Activated CD8-positive, alpha-beta memory T cell treated with anti-CD3 and anti-CD28 coated beads for 36 hours (primary cell): ENCODE data around the gene AFF3. TPM values are rescaled to one million over a fixed set of nuclear protein-coding genes. Genes with fewer than 3 reads are reported as not detected.

ENCODE experiments used
- CTCF ChIA-PET: fragments of 350-600 bp; sonication (Branson Sonifier 250); formaldehyde crosslinking; loops from one replicate; lab custom pipeline; 2021; ENCODE audit warnings: antibody characterized with exemption; lab: Charles Lee
- POLR2A ChIA-PET: fragments of 350-600 bp; sonication (Branson Sonifier 250); formaldehyde crosslinking; loops from one replicate; lab custom pipeline; 2021; ENCODE audit warnings: antibody characterized with exemption; lab: Charles Lee
- total RNA-seq, 2 experiments: library from RNA; stranded (reverse); gene quantifications; one replicate each; pipeline ENCODE4 v1.2.3, GENCODE V29; 2021

The AFF3 gene
- total RNA-seq, 2 experiments from 2014 or later = 0.71 to 1.1 TPM

DNA sequence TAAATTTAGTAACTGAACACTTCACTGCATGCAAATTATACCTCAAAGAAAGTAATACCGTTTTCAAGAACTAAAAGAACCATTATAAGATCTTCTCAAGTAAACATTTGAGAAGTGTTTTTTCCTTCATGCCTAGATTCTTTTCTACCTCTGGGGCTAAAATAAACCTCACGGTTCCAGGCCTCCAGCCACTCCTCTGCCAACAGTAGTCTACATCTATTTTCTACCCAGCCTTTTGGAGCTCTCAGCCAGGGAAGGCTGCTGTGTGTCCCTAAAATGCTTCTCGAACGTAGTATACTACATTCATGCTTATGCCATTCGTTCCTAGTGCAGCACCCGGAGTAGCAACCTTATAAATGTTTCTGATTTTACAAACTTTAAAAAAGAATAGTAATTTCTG, 219.7 kb downstream of the AFF3 start:
- POLR2A ChIA-PET = interaction anchor here (0.6 kb wide), 1 partner anchor 203 kb away, joined by 4 read pairs; no protein-coding TSS in a partner anchor
- CTCF ChIA-PET = no interaction called here

DNA sequence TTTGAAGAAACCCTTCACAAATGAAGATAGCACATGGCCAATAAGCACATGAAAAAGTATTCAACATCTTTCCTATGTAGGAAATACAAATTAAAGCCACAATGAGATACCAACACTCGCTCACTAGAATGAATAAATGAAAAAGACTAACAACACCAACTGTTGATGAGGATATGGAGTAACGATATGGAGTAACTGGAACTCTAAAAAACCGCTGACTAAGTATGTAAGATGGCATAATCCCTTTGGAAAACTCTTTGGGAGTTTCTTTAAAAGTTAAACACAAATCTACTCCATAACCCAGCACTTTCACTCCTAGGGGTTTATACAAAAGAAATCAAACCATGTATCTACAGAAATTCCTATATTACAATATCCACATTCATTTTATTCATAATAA, 220.5 kb downstream of the AFF3 start:
- POLR2A ChIA-PET = no interaction called here
- CTCF ChIA-PET = no interaction called here

DNA sequence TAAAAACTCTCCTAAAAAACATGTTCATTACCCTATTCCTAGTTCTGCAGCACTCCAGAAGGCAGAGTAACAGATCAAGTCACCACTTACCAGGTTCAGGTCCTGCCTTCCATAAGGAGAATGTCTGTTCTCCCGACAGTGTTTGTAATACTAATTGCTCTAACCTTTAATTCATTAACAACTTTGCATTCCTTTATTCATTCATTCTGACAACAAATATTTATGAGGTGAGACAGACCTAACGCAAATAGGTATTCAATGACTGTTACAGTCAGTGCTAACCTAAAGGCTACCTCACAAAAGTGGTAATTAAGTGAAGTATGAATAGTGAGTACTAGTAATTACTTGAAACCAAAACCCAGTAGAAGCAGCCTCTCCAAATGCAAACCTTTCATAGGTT, 224.0 kb downstream of the AFF3 start:
- ChIA-PET POLR2A (no interaction called here), CTCF (no interaction called here)

DNA sequence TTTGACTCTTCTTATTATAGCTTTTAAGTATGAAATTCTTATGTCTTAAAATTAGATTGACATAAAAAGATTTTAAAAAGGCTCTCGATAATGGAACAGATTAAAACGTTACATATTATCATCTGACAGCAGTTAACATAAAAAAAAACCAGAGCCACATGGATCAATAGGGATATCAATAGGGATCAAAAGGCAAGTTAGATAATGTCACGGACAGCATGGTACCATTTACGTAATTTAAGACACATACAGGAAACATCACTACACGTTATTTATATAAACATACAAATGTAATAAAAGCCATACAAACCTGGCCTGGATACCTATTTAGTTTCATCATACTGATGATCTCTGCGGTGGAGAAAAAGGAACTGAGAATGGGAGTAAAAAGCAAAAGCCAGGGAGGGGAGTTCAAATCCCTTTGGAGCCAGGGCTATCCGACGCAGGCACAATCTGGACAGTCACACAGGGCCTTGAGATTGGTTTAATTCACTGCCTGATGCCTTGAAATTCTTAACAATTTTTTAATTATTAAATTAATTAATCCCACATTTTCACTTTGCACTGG, 227.2 kb downstream of the AFF3 start:
- ChIA-PET CTCF (no interaction called here), POLR2A (no interaction called here)

DNA sequence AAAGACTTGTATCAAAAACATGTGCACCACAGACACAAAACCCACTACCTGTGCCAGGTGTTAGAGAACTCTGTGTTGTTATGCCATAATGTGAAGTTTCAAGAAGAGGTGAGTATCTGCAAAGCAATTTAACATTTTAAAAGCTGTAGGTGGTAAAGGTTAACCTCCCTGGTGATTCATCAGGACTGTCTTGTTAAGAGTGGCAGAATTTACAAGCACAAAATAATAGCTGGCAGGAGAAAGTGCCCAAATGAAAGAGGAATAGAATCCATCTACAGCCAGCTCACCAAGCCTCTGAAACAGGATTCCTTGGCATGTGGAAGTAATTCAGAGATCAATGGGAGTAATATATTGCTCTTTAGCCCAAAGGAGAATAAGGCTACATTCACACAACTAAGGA, 230.7 kb downstream of the AFF3 start:
- ChIA-PET CTCF (no interaction called here), POLR2A (no interaction called here)

DNA sequence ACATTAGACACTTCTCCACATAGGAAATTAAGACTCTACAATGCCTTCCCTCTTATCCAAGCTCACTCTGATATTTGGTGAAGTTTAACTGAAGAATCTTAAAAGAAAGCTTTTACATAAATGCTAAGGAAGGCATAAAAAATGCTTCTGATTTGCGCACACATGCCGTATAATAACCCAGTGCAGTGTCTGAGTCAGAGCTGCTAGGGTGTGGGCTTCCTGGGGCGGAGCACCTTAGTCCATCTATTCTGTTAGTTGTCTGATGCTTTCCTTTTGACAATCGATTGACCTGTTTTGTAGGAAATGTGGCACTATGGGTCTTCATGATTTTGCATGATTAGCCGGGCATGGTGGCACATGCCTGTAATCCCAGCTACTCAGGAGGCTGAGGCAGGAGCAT, 231.5 kb downstream of the AFF3 start:
- ChIA-PET CTCF (no interaction called here), POLR2A (no interaction called here)

DNA sequence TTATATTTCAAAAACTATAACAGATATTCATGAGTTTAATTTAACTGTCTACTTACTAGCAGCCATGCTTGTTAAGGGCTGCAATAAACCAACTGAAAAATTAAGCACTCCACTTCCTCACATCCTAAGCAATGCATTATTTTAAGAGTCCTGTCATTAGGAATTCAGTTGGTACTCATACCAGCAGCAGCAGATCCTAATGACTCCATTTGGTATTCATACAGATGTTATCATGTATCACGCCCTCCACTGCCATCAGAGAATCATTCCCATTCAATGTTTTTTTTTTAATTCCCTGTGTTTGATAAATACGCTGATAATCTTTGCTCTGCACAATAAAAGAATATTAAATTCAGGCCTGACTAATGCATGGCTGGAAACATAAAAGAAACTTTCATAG, 236.8 kb downstream of the AFF3 start:
- ChIA-PET POLR2A (no interaction called here), CTCF (no interaction called here)

DNA sequence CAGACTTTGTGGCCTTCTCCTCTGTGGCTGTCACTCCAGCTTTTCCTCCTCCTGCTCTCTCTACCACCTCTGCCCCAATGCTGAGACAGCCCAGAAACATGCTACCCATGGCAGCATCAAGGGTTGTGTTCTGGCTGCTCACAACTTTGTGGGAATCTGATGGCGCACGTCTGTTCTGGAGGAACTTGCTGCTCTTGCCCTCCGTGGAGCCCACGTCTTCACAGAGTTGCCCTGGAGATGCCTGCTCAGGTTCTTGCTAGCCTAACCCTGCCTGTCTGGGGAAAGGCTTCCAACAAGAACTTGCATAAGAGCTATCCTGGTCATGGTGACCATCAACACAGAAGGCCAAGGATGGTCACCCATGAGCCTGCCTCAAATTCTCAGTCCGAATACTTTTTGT, 237.4 kb downstream of the AFF3 start:
- ChIA-PET POLR2A (no interaction called here), CTCF (no interaction called here)

DNA sequence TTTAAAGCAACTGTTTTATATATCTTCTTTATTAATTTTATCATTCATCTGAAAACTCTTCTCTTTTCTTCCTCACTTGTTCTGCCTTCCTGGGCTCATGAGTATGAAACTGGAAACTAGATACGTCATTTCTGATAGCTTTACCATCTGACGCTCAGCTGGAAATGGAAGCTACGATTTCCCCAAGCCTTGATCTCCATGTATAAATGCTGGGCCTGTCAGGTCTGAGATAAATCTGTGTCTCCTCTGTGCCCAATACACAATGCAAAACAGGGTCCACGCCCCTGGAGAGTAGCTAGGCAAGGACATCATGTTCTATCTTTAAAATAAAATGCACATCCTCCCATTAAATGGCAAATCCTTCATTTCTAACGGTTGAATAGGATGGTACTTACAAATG, 238.4 kb downstream of the AFF3 start:
- CTCF ChIA-PET = no interaction called here
- POLR2A ChIA-PET = no interaction called here

DNA sequence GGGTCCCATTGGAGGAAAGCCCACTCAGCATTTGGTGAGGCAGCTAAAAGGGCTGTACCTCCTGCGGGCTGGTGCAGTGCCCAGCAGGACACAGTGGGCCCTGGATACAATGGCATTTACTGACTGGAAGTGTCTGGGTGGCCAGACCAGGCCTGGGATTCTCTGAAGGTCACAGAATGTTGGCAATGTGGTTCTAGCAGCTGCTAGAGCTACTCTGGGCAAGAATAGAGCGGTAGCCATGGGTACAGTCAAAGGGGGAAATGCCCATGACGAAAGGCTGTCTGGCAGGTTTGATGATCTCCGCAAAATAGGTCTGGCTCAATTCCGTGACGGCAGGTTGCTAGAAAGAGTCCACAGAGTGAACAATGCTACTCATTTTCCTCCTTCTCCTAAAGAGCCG, 241.8 kb downstream of the AFF3 start:
- POLR2A ChIA-PET = no interaction called here

DNA sequence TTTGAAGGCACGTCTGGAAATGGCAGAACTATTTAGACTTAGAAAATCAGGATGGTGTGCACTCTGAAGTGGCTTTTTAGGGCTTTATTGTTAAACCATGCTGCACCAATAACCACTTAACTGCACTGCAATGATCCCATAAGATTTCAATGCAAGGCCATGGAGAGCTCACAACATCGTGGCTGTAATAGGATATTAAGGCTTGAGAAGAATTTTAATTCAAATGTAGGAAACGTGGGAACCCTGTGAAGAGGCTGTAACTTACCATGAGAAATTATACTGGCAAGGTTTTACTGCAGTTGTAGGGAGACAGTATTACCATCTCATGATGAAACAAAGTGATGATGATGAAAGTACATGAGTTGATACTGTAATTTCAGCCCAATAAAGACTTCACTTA, 242.5 kb downstream of the AFF3 start:
- CTCF ChIA-PET = no interaction called here
- POLR2A ChIA-PET = no interaction called here

More for the DNA sequence above, 241.8 kb downstream of the AFF3 start:
- CTCF ChIA-PET = no interaction called here

DNA sequence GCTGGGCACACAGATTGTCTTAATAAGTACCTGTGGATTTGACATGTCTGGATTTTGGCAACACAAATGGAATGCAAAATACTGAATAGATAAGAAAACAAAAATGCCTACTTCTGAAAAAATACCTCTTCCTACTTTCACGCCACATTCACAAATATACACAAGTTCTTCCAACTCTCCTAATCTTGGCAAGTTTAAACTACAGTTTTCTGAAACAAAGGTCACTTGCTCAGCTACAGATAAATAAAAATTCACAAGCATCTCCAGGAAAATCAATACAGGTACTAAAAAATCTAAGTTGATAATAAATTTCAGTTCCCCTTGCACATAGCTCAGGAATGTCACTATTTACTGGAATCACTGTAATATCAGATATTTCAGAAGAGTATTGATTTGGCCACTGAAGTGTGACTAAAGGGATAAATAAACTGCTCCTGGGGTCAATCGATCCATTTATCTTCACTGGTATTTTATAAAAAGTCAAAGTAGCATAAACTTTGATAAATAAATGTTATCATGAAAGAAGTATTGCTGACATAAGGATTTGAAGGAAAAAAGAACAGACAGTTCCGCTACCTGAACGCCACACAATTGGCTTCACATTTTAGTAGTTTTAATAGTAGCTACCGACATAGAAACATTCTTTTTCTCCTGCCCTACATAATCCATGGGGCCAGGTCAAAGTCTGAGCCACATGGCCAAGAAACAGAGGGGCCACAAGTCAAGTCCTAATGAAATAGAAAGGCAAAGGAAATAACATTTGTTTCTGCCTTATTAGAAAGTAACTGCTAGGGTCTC, 243.1 kb downstream of the AFF3 start:
- CTCF ChIA-PET = no interaction called here
- POLR2A ChIA-PET = no interaction called here

DNA sequence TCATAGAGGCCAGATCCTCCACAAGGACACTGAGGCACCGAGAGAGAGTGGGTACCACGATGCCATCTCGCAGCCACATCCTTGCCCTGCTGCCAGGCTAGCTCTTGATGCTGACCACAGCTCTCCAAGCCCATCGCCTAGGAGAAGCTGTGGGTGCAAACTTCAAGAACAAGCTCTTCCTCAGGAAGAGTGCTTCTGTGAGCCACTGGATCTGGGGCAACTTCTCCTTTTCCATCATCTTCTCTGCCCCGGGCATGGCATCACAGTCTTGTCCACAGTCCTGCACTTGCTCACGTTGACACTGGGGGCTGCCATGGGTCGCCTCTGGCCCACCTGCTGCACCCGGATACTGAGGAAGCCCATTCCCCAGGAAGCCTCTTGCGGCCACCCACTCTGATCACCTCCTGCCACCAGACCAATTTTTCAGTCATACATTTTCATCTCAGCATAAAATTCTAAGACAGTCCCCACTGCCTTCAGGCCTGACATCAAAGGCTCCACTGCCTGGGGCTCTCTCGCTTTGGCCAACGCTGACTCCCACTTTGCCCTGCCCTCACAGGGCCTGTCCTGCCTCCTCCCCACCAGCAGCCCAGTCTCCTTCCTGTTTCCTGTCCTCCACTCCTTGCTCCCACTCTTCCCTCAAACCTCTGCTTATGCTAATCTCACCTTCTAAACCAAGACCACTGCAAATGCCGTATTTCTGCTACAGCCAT, 243.9 kb downstream of the AFF3 start:
- ChIA-PET POLR2A (no interaction called here), CTCF (no interaction called here)

DNA sequence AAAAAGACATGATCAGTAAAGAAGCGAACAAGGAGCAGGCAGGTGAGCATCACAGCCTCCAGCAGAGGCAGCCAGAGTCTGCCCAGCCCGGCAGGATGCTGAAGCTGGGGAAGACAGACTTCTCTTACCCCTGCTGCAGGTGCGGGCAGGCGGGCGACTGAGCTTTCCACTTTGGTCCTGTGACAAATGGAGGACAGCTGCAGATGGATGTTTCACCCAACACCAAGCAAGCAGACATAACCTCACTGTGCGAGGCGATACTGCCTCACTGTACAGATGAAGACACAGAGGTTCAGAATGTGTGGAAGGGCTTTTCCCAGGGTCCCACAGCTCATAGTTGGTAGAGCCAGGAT, 251.0 kb downstream of the AFF3 start:
- POLR2A ChIA-PET = no interaction called here
- CTCF ChIA-PET = no interaction called here

DNA sequence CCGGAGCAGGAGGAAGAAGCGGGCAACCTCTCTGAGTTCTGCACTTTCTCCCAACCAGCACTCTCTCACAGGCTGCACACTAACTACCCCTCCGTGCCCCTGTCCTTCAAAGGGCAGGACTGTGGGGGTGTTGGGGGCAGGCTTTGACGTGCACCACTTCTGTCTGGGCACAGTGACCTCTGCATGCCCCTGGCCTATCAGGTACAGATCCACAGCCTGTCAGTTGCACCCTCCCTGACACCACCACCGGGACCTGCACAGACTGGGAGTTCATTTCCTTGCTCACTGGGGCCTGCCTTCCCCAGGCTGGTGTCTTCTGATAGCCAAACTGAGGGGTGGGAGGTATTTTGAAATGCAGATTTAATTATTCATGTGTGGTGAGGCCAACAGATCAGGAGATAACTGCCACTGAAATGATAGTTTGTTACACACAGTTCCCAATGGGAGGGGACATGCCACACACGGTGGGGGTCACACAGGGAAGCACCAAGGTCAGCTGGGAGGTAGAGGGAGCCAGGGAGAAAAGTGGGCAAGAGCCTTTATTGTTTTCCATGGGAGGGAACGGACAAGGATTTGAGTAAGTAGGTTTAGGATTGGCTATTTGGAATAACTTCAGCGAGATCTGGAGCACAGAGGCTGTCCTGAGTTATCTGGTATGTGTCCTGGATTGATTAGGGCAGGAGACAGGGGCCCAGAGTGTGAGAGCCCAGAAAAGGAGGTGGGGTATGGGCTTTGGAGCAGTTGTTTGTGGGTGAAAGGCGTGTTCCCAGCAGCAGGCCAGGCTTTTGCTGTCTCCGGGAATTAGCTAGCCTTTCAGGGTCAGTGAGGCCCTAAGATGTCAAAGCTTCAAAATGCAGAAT, 251.6 kb downstream of the AFF3 start:
- POLR2A ChIA-PET = no interaction called here
- CTCF ChIA-PET = no interaction called here

DNA sequence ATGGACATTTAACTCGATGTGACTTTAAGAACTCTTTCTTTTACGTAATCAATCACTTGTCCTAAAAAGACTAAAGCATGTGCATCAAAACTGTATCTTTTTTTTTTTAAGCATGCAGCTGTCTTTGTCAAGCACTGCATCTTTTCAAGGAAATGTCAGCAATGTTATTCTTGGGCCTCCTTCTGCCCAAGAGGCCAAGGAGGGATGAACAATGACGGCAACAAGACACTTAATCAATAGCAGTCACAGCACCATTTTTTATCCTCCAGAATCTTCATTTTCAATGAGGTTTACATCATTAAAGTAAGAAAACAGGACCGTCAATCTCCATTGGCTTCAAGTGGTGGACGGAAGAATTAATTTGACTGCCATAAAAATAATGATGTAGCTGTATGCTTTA, 253.8 kb downstream of the AFF3 start:
- ChIA-PET POLR2A (no interaction called here), CTCF (no interaction called here)

DNA sequence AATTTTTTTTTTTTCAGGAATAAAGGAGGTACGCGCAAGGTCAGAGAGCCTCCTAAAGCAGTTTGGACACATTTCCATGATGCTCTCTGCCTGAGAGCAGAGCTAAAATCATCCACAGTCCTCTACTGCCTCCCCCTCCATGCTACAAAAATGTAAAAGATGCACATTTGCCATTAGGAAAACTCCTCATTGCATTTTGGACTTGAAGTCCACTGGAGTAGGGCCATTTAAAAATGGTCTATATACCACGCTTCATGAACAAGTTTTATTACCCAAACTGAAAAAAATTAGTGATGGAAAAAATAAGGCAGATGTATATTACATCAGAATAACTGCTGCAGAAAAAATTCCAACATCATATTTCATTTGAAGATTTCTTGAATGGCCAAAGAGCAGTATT, 256.0 kb downstream of the AFF3 start:
- ChIA-PET CTCF (no interaction called here), POLR2A (no interaction called here)

DNA sequence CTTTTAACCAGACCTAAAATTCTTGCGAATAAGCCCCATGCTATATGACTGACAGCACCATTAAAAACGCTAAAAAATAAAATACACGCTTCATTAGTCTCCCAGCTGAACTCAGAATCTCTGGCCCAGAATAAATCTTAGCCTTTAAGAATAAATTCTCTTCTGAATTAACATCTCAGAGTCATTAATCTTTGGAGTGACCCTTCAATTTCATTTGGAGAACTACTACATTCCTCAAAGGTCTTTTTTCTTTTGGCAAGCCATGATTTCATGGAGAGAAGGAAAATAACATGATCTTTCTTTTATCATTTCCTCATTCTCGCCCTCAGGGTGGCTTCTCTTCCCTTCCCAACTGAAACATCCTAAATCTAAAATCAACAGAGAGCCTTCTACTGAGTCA, 259.0 kb downstream of the AFF3 start:
- ChIA-PET POLR2A (no interaction called here), CTCF (no interaction called here)

DNA sequence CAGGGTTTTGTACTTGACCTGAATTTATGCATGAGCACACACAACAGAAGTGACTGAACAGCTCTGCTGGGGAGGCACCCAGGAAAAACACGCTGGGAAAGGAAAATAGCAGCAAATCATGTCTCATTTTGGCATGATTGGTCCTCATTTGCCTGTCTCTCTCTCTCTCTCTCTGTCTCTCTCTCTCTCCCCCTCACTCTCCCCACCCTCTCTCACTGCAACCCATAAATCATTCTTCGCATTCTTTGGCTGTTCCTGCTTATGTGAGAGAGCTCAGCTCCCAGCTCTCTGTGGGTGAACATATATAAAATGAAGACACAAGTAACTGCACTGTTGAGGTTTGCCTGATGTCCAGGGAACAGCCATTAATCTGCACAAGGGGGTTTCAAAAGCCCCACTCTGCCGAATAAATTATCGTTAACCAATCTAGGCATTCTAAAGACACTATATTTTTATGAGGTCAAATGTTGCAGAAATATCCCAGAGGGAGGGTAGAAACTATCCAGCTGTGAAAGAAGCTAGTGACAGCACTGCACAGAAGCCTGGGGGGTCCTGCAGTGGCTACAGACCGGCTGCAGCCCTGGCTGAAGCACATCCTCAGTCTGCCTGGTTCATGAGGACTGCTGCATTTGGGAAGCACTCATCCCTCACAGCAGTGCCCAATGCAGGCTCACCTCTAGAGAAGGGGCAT, 260.3 kb downstream of the AFF3 start:
- POLR2A ChIA-PET = no interaction called here
- CTCF ChIA-PET = no interaction called here

DNA sequence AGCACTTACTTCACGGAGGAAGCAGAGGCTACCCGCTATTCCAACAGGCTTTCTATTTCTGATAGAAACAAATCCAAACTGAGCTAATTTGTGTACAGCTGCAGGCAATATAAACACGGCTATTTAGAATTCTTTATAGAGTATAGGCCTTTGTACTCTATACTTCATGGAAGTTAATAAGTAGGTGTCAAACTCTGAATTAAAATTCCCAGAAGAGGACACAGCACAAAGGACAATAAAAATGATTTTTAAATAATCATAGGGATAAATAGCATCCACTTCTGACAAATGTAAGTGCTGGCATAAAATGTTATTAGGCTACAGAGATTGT, 261.5 kb downstream of the AFF3 start:
- POLR2A ChIA-PET = no interaction called here
- CTCF ChIA-PET = no interaction called here
